KMS-11 (cell line): ENCODE results near the gene MGMT.

ENCODE experiments used
- H2AFZ ChIP-seq: fragments of 200-600 bp; sonication (generic); 2 replicates; pipeline ENCODE4 v1.6.1; 2016; ENCODE audit warnings: antibody characterized with exemption, mixed run types, low read depth
- H3K27ac ChIP-seq: fragments of 200-600 bp; sonication (generic); 2 replicates; pipeline ENCODE4 v1.6.1; 2016; ENCODE audit warnings: mild to moderate bottlenecking, mixed run types
- H3K27me3 ChIP-seq: fragments of 200-600 bp; sonication (generic); 2 replicates; pipeline ENCODE4 v1.6.1; 2017; ENCODE audit warnings: mild to moderate bottlenecking, low read depth, mixed run types, moderate library complexity; ENCODE audit not compliant: insufficient read depth
- H3K36me3 ChIP-seq: fragments of 200-600 bp; sonication (generic); 2 replicates; pipeline ENCODE4 v1.6.1; 2017; ENCODE audit warnings: mild to moderate bottlenecking, mixed run types; ENCODE audit not compliant: insufficient read depth
- H3K4me1 ChIP-seq: fragments of 200-600 bp; sonication (generic); 2 replicates; pipeline ENCODE4 v1.6.1; 2016; ENCODE audit warnings: mild to moderate bottlenecking, low read depth, mixed run types; ENCODE audit not compliant: poor library complexity, severe bottlenecking
- H3K4me2 ChIP-seq: fragments of 200-600 bp; sonication (generic); 2 replicates; pipeline ENCODE4 v1.7.0; 2016; ENCODE audit warnings: mild to moderate bottlenecking, mixed run types
- H3K4me3 ChIP-seq: fragments of 200-600 bp; sonication (generic); IDR thresholded peaks from 2 replicates; pipeline ENCODE4 v1.6.1; 2017; ENCODE audit warnings: low read depth, low read length, mixed read lengths; ENCODE audit not compliant: insufficient read depth
- H3K79me2 ChIP-seq: fragments of 200-600 bp; sonication (generic); 2 replicates; pipeline ENCODE4 v1.6.1; 2016; ENCODE audit warnings: low read depth, mixed run types; ENCODE audit not compliant: insufficient read depth
- H3K9ac ChIP-seq: fragments of 200-600 bp; sonication (generic); 2 replicates; pipeline ENCODE4 v1.6.1; 2016; ENCODE audit warnings: mild to moderate bottlenecking, mixed run types
- H4K20me1 ChIP-seq: fragments of 200-600 bp; sonication (generic); 2 replicates; pipeline ENCODE4 v1.6.1; 2016; ENCODE audit warnings: mild to moderate bottlenecking, mixed run types; ENCODE audit not compliant: insufficient read depth
- CTCF ChIP-seq: fragments of 200-600 bp; sonication (generic); conservative IDR thresholded peaks from 2 replicates; pipeline ENCODE4 v1.6.1; 2017; ENCODE audit warnings: low read depth, mild to moderate bottlenecking, antibody characterized with exemption, low read length, moderate library complexity, mixed read lengths

MGMT gene

GRCh38 chr10:129755621-129756020, 288.6 kb downstream of the MGMT start:
- no peak for TF ChIP-seq CTCF
- H3K79me2 ChIP-seq = no peaks in the 10 kb centered on the region
- no peaks in the 10 kb centered on the region for H3K36me3 ChIP-seq
- no peak overlapping the region for H3K4me3 ChIP-seq
- no peak overlapping the region for H3K9ac ChIP-seq
- H3K4me2 ChIP-seq = no peak overlapping the region
- H3K27me3 ChIP-seq = no peaks in the 10 kb centered on the region
- H3K27ac ChIP-seq = no peak overlapping the region
- no peak overlapping the region for H2AFZ ChIP-seq
- H3K4me1 ChIP-seq = no peaks in the 10 kb centered on the region
- no peaks in the 10 kb centered on the region for H4K20me1 ChIP-seq

- no peak for TF ChIP-seq CTCF
- Histone ChIP-seq H2AFZ (no peak overlapping the region), H3K4me1 (no peaks in the 10 kb centered on the region), H4K20me1 (no peaks in the 10 kb centered on the region), H3K4me2 (no peak overlapping the region), H3K36me3 (no peaks in the 10 kb centered on the region), H3K27ac (no peak overlapping the region), H3K9ac (no peak overlapping the region), H3K4me3 (no peak overlapping the region), H3K79me2 (no peaks in the 10 kb centered on the region), H3K27me3 (no peaks in the 10 kb centered on the region)
Measured at GRCh38 chr10:129756912-129757901, 290.2 kb downstream of the MGMT start.

- H2AFZ ChIP-seq = no peak overlapping the region
- H3K27ac ChIP-seq = no peak overlapping the region
- H3K4me2 ChIP-seq = no peak overlapping the region
- H3K36me3 ChIP-seq = no peaks in the 10 kb centered on the region
- no peaks in the 10 kb centered on the region for H3K79me2 ChIP-seq
- no peak for TF ChIP-seq CTCF
- H3K4me3 ChIP-seq = no peak overlapping the region
- no peaks in the 10 kb centered on the region for H4K20me1 ChIP-seq
- no peaks in the 10 kb centered on the region for H3K27me3 ChIP-seq
- no peak overlapping the region for H3K9ac ChIP-seq
- H3K4me1 ChIP-seq = no peaks in the 10 kb centered on the region
Measured at GRCh38 chr10:129758207-129759021, 291.4 kb downstream of the MGMT start.

- Histone ChIP-seq H3K9ac (no peak overlapping the region), H3K4me1 (no peaks in the 10 kb centered on the region), H3K27me3 (no peaks in the 10 kb centered on the region), H3K79me2 (no peaks in the 10 kb centered on the region), H3K4me2 (no peak overlapping the region), H3K27ac (no peak overlapping the region), H4K20me1 (no peaks in the 10 kb centered on the region), H2AFZ (no peak overlapping the region), H3K36me3 (no peaks in the 10 kb centered on the region), H3K4me3 (no peak overlapping the region)
- no peak for TF ChIP-seq CTCF
Measured at GRCh38 chr10:129759214-129760002, 292.4 kb downstream of the MGMT start.
